Measurements from ENCODE around the gene KCNIP4. TPM values are rescaled to one million over a fixed set of nuclear protein-coding genes. Genes with fewer than 3 reads are reported as not detected.

KCNIP4 gene
- total RNA-seq, 1 donor from 2014 or later, result not detected

GRCh38 chr4:21641696-21642095 is 306.9 kb downstream of the KCNIP4 start:
- ChIA-PET CTCF (no interaction called here), POLR2A (no interaction called here)
- no peak for TF ChIP-seq CTCF (IDR thresholded peaks at IDR 0.05)
- H3K27me3 Mint-ChIP-seq, result no peaks in the 10 kb centered on the region
- peaks cover 4% of the 10 kb centered on the region for H3K9me3 Mint-ChIP-seq
- H3K4me3 Mint-ChIP-seq, result no peak overlapping the region
- no peaks in the 10 kb centered on the region for H3K4me1 Mint-ChIP-seq
- DNase-seq, result no peak
- intact Hi-C loops (cut with micrococcal nuclease), result no loop called here
- no peaks in the 10 kb centered on the region for H3K36me3 Mint-ChIP-seq (ENCODE audit: low read depth)
- no peak for ATAC-seq (ENCODE audit: low read depth)
- H3K27ac Mint-ChIP-seq, result no peak overlapping the region

GRCh38 chr4:21638171-21638725 is 310.3 kb downstream of the KCNIP4 start:
- TF ChIP-seq CTCF (IDR thresholded peaks at IDR 0.05), result no peak
- intact Hi-C loops (cut with micrococcal nuclease), result no loop called here
- H3K36me3 Mint-ChIP-seq (ENCODE audit: low read depth), result no peaks in the 10 kb centered on the region
- CTCF ChIA-PET, result no interaction called here
- ATAC-seq (ENCODE audit: low read depth) (no peak), DNase-seq (no peak)
- peaks cover 6% of the 10 kb centered on the region for H3K9me3 Mint-ChIP-seq
- H3K27me3 Mint-ChIP-seq, result no peaks in the 10 kb centered on the region
- no peak overlapping the region for H3K4me3 Mint-ChIP-seq
- POLR2A ChIA-PET, result no interaction called here
- H3K4me1 Mint-ChIP-seq, result no peaks in the 10 kb centered on the region
- H3K27ac Mint-ChIP-seq, result no peak overlapping the region

- Mint-ChIP-seq H3K4me3 (no peak overlapping the region), H3K9me3 (peaks cover 2% of the 10 kb centered on the region), H3K4me1 (no peaks in the 10 kb centered on the region), H3K36me3 (ENCODE audit: low read depth) (no peaks in the 10 kb centered on the region), H3K27me3 (no peaks in the 10 kb centered on the region), H3K27ac (no peak overlapping the region)
- no peak for TF ChIP-seq CTCF (IDR thresholded peaks at IDR 0.05)
- POLR2A ChIA-PET, result no interaction called here
- ATAC-seq (ENCODE audit: low read depth) (no peak), DNase-seq (no peak)
- intact Hi-C loops (cut with micrococcal nuclease), result no loop called here
- CTCF ChIA-PET, result no interaction called here
Measured at GRCh38 chr4:21628916-21629610, 319.5 kb downstream of the KCNIP4 start.

- intact Hi-C loops (cut with micrococcal nuclease), result no loop called here
- no peak for ATAC-seq (ENCODE audit: low read depth)
- CTCF ChIA-PET, result no interaction called here
Measured at GRCh38 chr4:21628116-21628670, 320.4 kb downstream of the KCNIP4 start.

More at GRCh38 chr4:21628116-21628670, 320.4 kb downstream of the KCNIP4 start:
- no peaks in the 10 kb centered on the region for H3K27me3 Mint-ChIP-seq
- no peak overlapping the region for H3K4me3 Mint-ChIP-seq
- no peaks in the 10 kb centered on the region for H3K36me3 Mint-ChIP-seq (ENCODE audit: low read depth)
- no peaks in the 10 kb centered on the region for H3K4me1 Mint-ChIP-seq
- no peak overlapping the region for H3K27ac Mint-ChIP-seq
- no peak for DNase-seq
- H3K9me3 Mint-ChIP-seq, result no peaks in the 10 kb centered on the region
- POLR2A ChIA-PET, result no interaction called here
- TF ChIP-seq CTCF (IDR thresholded peaks at IDR 0.05), result no peak
